H9 (cell line): ENCODE data around the gene WNT8B. TPM values are rescaled to one million over a fixed set of nuclear protein-coding genes. Genes with fewer than 3 reads are reported as not detected.

Experiments
- DNase-seq: peaks from one replicate; pipeline ENCODE4 v3.0.0-alpha.2; 2017
- H2AFZ ChIP-seq: one replicate; pipeline ENCODE4 v1.6.1; 2013; ENCODE audit warnings: mild to moderate bottlenecking, low read length, control low read depth, moderate library complexity
- H2AK5ac ChIP-seq: 2 replicates; pipeline ENCODE4 v1.6.1; 2013; ENCODE audit warnings: low read length, control low read depth, mixed read lengths; ENCODE audit not compliant: insufficient read length
- H2BK120ac ChIP-seq: one replicate; pipeline ENCODE4 v1.6.1; 2013; ENCODE audit warnings: low read depth, mild to moderate bottlenecking, low read length, control low read depth, inconsistent platforms; ENCODE audit not compliant: poor library complexity, severe bottlenecking
- H2BK12ac ChIP-seq: 2 replicates; pipeline ENCODE4 v1.6.1; 2013; ENCODE audit warnings: low read length, control low read depth, mixed read lengths, low read depth; ENCODE audit not compliant: insufficient read length
- H2BK15ac ChIP-seq: 2 replicates; pipeline ENCODE4 v1.6.1; 2013; ENCODE audit warnings: low read depth, low read length, control low read depth
- H2BK20ac ChIP-seq: one replicate; pipeline ENCODE4 v1.6.1; 2013; ENCODE audit warnings: low read depth, mild to moderate bottlenecking, low read length, control low read depth, inconsistent platforms; ENCODE audit not compliant: poor library complexity, severe bottlenecking
- H2BK5ac ChIP-seq: 2 replicates; pipeline ENCODE4 v1.6.1; 2013; ENCODE audit warnings: low read length, control low read depth, mixed read lengths; ENCODE audit not compliant: insufficient read length
- H3K14ac ChIP-seq: 2 replicates; pipeline ENCODE4 v1.6.1; 2013; ENCODE audit warnings: low read length, control low read depth; ENCODE audit not compliant: insufficient read depth
- H3K18ac ChIP-seq: 2 replicates; pipeline ENCODE4 v1.6.1; 2013; ENCODE audit warnings: low read depth, mild to moderate bottlenecking, mixed read lengths, low read length, control low read depth; ENCODE audit not compliant: insufficient read length
- H3K23ac ChIP-seq: 2 replicates; pipeline ENCODE4 v1.6.1; 2013; ENCODE audit warnings: low read length, control low read depth, mixed read lengths, low read depth; ENCODE audit not compliant: insufficient read length
- H3K23me2 ChIP-seq: 2 replicates; pipeline ENCODE4 v1.6.1; 2013; ENCODE audit warnings: low read depth, mild to moderate bottlenecking, mixed read lengths, low read length, control low read depth; ENCODE audit not compliant: insufficient read length, poor library complexity, severe bottlenecking
- H3K27ac ChIP-seq: 2 replicates; pipeline ENCODE4 v1.5.1; 2013; ENCODE audit warnings: low read length, control low read depth, mixed read lengths, low read depth; ENCODE audit not compliant: insufficient read length
- H3K27me3 ChIP-seq: 2 replicates; pipeline ENCODE4 v1.6.1; 2013; ENCODE audit warnings: low read length, control low read depth, inconsistent platforms; ENCODE audit not compliant: insufficient read depth
- H3K4ac ChIP-seq: 2 replicates; pipeline ENCODE4 v1.6.1; 2013; ENCODE audit warnings: low read depth, mild to moderate bottlenecking, control low read depth, inconsistent platforms, low read length, moderate library complexity
- H3K4me1 ChIP-seq: 2 replicates; pipeline ENCODE4 v1.6.1; 2013; ENCODE audit warnings: low read length, control low read depth, inconsistent platforms; ENCODE audit not compliant: insufficient read depth
- H3K4me2 ChIP-seq: 2 replicates; pipeline ENCODE4 v1.6.1; 2013; ENCODE audit warnings: low read length, control low read depth, mixed read lengths; ENCODE audit not compliant: insufficient read length, insufficient read depth
- H3K56ac ChIP-seq: 2 replicates; pipeline ENCODE4 v1.6.1; 2013; ENCODE audit warnings: low read depth, mild to moderate bottlenecking, mixed read lengths, low read length, control low read depth; ENCODE audit not compliant: insufficient read length
- H3K79me1 ChIP-seq: 2 replicates; pipeline ENCODE4 v1.6.1; 2013; ENCODE audit warnings: low read depth, mild to moderate bottlenecking, moderate library complexity, low read length, control low read depth, inconsistent platforms; ENCODE audit not compliant: insufficient read depth, poor library complexity, severe bottlenecking
- H3K79me2 ChIP-seq: 2 replicates; pipeline ENCODE4 v1.6.1; 2013; ENCODE audit warnings: low read length, control low read depth, inconsistent platforms; ENCODE audit not compliant: insufficient read depth
- H3K9ac ChIP-seq: 2 replicates; pipeline ENCODE4 v1.6.1; 2013; ENCODE audit warnings: low read length, control low read depth, mixed read lengths; ENCODE audit not compliant: insufficient read length; ENCODE audit errors: extremely low read depth
- H3K9me3 ChIP-seq: one replicate; pipeline ENCODE4 v1.6.1; 2013; ENCODE audit warnings: low read depth, low read length, inconsistent platforms; ENCODE audit not compliant: control insufficient read depth
- H3T11ph ChIP-seq: one replicate; pipeline ENCODE4 v1.6.1; 2013; ENCODE audit warnings: mild to moderate bottlenecking, low read length, control low read depth, inconsistent platforms
- H4K20me1 ChIP-seq: one replicate; pipeline ENCODE4 v1.6.1; 2013; ENCODE audit not compliant: control insufficient read depth, insufficient read length, insufficient read depth
- H4K5ac ChIP-seq: 2 replicates; pipeline ENCODE4 v1.6.1; 2013; ENCODE audit warnings: low read depth, mild to moderate bottlenecking, mixed read lengths, low read length, control low read depth; ENCODE audit not compliant: insufficient read length
- H4K8ac ChIP-seq: replicated peaks from 2 replicates; pipeline ENCODE4 v1.6.1; 2013; ENCODE audit warnings: low read length, control low read depth, mixed read lengths, low read depth; ENCODE audit not compliant: insufficient read length
- H4K91ac ChIP-seq: 2 replicates; pipeline ENCODE4 v1.6.1; 2013; ENCODE audit warnings: low read depth, mild to moderate bottlenecking, moderate library complexity, mixed read lengths, low read length, control low read depth; ENCODE audit not compliant: insufficient read length
- H3K27ac Mint-ChIP-seq, 3 experiments: 2 replicates in 2 of 3; 3 replicates in 1 of 3; pipeline ENCODE4 v1.8.0; 2020 to 2021; ENCODE audit warnings: mixed read lengths in 3 of 3, mild to moderate bottlenecking in 1 of 3, moderate library complexity in 1 of 3
- H3K27me3 Mint-ChIP-seq: 2 replicates; pipeline ENCODE4 v1.8.0; 2021; ENCODE audit warnings: low read depth, mild to moderate bottlenecking, moderate library complexity, mixed read lengths
- H3K36me3 Mint-ChIP-seq, 3 experiments: 2 replicates in 2 of 3; 3 replicates in 1 of 3; pipeline ENCODE4 v1.8.0; 2020 to 2021; ENCODE audit warnings: low read depth in 3 of 3, mixed read lengths in 3 of 3; ENCODE audit not compliant: insufficient read depth in 1 of 3
- H3K4me1 Mint-ChIP-seq, 2 experiments: 2 replicates each; pipeline ENCODE4 v1.8.0; 2020; ENCODE audit warnings: mixed read lengths in 2 of 2
- H3K4me3 Mint-ChIP-seq, 2 experiments: 2 replicates in 1 of 2; 3 replicates in 1 of 2; pipeline ENCODE4 v1.8.0; 2020 to 2021; ENCODE audit warnings: mild to moderate bottlenecking in 2 of 2, mixed read lengths in 2 of 2, moderate library complexity in 1 of 2
- H3K9me3 Mint-ChIP-seq, 2 experiments: 2 replicates in 1 of 2; 3 replicates in 1 of 2; pipeline ENCODE4 v1.8.0; 2020; ENCODE audit warnings: mild to moderate bottlenecking in 2 of 2, mixed read lengths in 2 of 2, moderate library complexity in 1 of 2
- CTCF ChIP-seq: fragments of 200-600 bp; sonication (generic); conservative IDR thresholded peaks from 3 replicates; pipeline ENCODE4 v1.8.0; 2021; ENCODE audit warnings: antibody characterized with exemption, mild to moderate bottlenecking
- WGBS: extraction: QIAGEN DNeasy Blood & Tissue Kit; methylation state at CpG from one replicate; pipeline ENCODE4 v1.1.7; 2013; ENCODE audit warnings: missing lambda C conversion rate, low lambda C conversion rate, mixed read lengths; ENCODE audit not compliant: insufficient read length; ENCODE audit errors: extremely low coverage; 5-methylcytosine and 5-hydroxymethylcytosine counted together
- total RNA-seq: library from RNA; stranded (reverse); gene quantifications from 2 replicates; pipeline ENCODE4 v1.2.1, GENCODE V29; 2021

Gene WNT8B
- total RNA-seq, 1 experiment from 2014 or later = not detected

- no peak overlapping the region for H2BK12ac ChIP-seq
- Mint-ChIP-seq H3K4me1 (no peaks in the 10 kb centered on the region), H3K27ac (peak overlapping the region in 1 of 3 experiments; percentile 20; a peak in 1 of 7 replicates), H3K4me3 (no peak overlapping the region), H3K36me3 (peaks cover 0 to 25% (median 0%) of the 10 kb centered on the region in 3 experiments; a peak in 3 of 7 replicates), H3K9me3 (no peaks in the 10 kb centered on the region), H3K27me3 (peaks cover 90% of the 10 kb centered on the region)
- no peak overlapping the region for H3K4ac ChIP-seq
- no peak overlapping the region for H2BK120ac ChIP-seq
- WGBS = no CpG with 5 or more reads among the region's 4 CpGs
- no peak overlapping the region for H3K9ac ChIP-seq
- H3K79me2 ChIP-seq = no peaks in the 10 kb centered on the region
- H3K4me1 ChIP-seq = no peaks in the 10 kb centered on the region
- no peak overlapping the region for H3K18ac ChIP-seq
- H3K4me2 ChIP-seq = no peak overlapping the region
- no peak overlapping the region for H4K91ac ChIP-seq
- H3K27ac ChIP-seq = no peak overlapping the region
- no peak overlapping the region for H3K14ac ChIP-seq
- H2BK5ac ChIP-seq = no peak overlapping the region
- TF ChIP-seq CTCF = no peak
- no peaks in the 10 kb centered on the region for H3K27me3 ChIP-seq
- no peaks in the 10 kb centered on the region for H3K23me2 ChIP-seq
- no peak overlapping the region for H3T11ph ChIP-seq
- DNase-seq = no peak
- H3K56ac ChIP-seq = no peak overlapping the region
- no peak overlapping the region for H2AFZ ChIP-seq
- H2BK15ac ChIP-seq = no peak overlapping the region
- H4K20me1 ChIP-seq = no peaks in the 10 kb centered on the region
- H4K5ac ChIP-seq = no peak overlapping the region
- H2AK5ac ChIP-seq = no peak overlapping the region
- H4K8ac ChIP-seq = no peak overlapping the region
- no peaks in the 10 kb centered on the region for H3K9me3 ChIP-seq
- H3K23ac ChIP-seq = no peak overlapping the region
- H2BK20ac ChIP-seq = no peak overlapping the region
- H3K79me1 ChIP-seq = no peaks in the 10 kb centered on the region
These were observed 35.2 kb downstream of the WNT8B start for GRCh38 chr10:100498059-100498458.
